Measurements from ENCODE around the gene LANCL2. TPM values are rescaled to one million over a fixed set of nuclear protein-coding genes. Genes with fewer than 3 reads are reported as not detected.
"Not testable (repeated sequence)": the region's sequence is repeated elsewhere in the genome, so short reads cannot be mapped to it uniquely, and the experiment has no call there.

LANCL2 gene
- total RNA-seq, 1 donor from 2014 or later, result 7.1 TPM

GRCh38 chr7:55411844-55412243 lies 46.7 kb downstream of the LANCL2 start:
- no peaks in the 10 kb centered on the region for H3K27me3 ChIP-seq
- no peaks in the 10 kb centered on the region for H3F3A ChIP-seq (ENCODE audit: low read depth)
- Mint-ChIP-seq H3K36me3 (peaks cover 2% of the 10 kb centered on the region), H3K27me3 (ENCODE audit: insufficient read depth, low read depth) (no peaks in the 10 kb centered on the region), H3K27ac (no peak overlapping the region), H3K4me3 (no peak overlapping the region), H3K9me3 (no peaks in the 10 kb centered on the region), H3K4me1 (no peaks in the 10 kb centered on the region)
- no peaks in the 10 kb centered on the region for H3K79me2 ChIP-seq (ENCODE audit: low read depth)
- no peak for DNase-seq (ENCODE audit: low spot score)
- no peak overlapping the region for H3K27ac ChIP-seq
- no peak overlapping the region for H3K4me3 ChIP-seq
- no peaks in the 10 kb centered on the region for H3K36me3 ChIP-seq
- H3K9ac ChIP-seq, result no peak overlapping the region
- no peak overlapping the region for H2AFZ ChIP-seq (replicated peaks)
- H4K20me1 ChIP-seq (ENCODE audit: low read depth), result no peaks in the 10 kb centered on the region
- no peaks in the 10 kb centered on the region for H3K4me1 ChIP-seq
- H3K9me3 ChIP-seq (ENCODE audit: low read depth), result no peaks in the 10 kb centered on the region
- no peak overlapping the region for H3K4me2 ChIP-seq
- TF ChIP-seq EZH2 (IDR thresholded peaks at IDR 0.05) (no peak), CTCF (IDR thresholded peaks at IDR 0.05) (no peak), EZH2phosphoT487 (IDR thresholded peaks at IDR 0.05) (no peak)

- no peaks in the 10 kb centered on the region for H3K27me3 Mint-ChIP-seq (ENCODE audit: insufficient read depth, low read depth)
Measured at GRCh38 chr7:55413442-55413841, 48.3 kb downstream of the LANCL2 start.

GRCh38 chr7:55415173-55415778 lies 50.1 kb downstream of the LANCL2 start:
- Histone ChIP-seq H3K4me1 (peaks cover 3% of the 10 kb centered on the region), H3K27me3 (no peaks in the 10 kb centered on the region), H3K4me2 (no peak overlapping the region), H3K79me2 (ENCODE audit: low read depth) (no peaks in the 10 kb centered on the region), H3K27ac (no peak overlapping the region), H4K20me1 (ENCODE audit: low read depth) (no peaks in the 10 kb centered on the region), H3F3A (ENCODE audit: low read depth) (no peaks in the 10 kb centered on the region), H2AFZ (replicated peaks) (no peak overlapping the region), H3K36me3 (no peaks in the 10 kb centered on the region), H3K9me3 (ENCODE audit: low read depth) (no peaks in the 10 kb centered on the region), H3K9ac (no peak overlapping the region), H3K4me3 (no peak overlapping the region)
- Mint-ChIP-seq H3K4me3 (no peak overlapping the region), H3K27ac (no peak overlapping the region), H3K4me1 (peaks cover 3% of the 10 kb centered on the region), H3K9me3 (no peaks in the 10 kb centered on the region), H3K36me3 (peaks cover 2% of the 10 kb centered on the region), H3K27me3 (ENCODE audit: insufficient read depth, low read depth) (no peaks in the 10 kb centered on the region)
- TF ChIP-seq EZH2phosphoT487 (IDR thresholded peaks at IDR 0.05) (no peak), CTCF (IDR thresholded peaks at IDR 0.05) (peak; percentile 85), EZH2 (IDR thresholded peaks at IDR 0.05) (no peak)
- DNase-seq (ENCODE audit: low spot score), result peak; percentile 87

More at GRCh38 chr7:55413442-55413841, 48.3 kb downstream of the LANCL2 start:
- H3K4me3 Mint-ChIP-seq, result no peak overlapping the region
- no peak overlapping the region for H3K27ac Mint-ChIP-seq
- H3K9me3 ChIP-seq (ENCODE audit: low read depth), result no peaks in the 10 kb centered on the region
- no peak for DNase-seq (ENCODE audit: low spot score)
- no peaks in the 10 kb centered on the region for H3K27me3 ChIP-seq
- no peak overlapping the region for H3K4me3 ChIP-seq
- no peaks in the 10 kb centered on the region for H3K79me2 ChIP-seq (ENCODE audit: low read depth)
- H2AFZ ChIP-seq (replicated peaks), result no peak overlapping the region
- H3K36me3 ChIP-seq, result no peaks in the 10 kb centered on the region
- H3K4me2 ChIP-seq, result no peak overlapping the region
- H4K20me1 ChIP-seq (ENCODE audit: low read depth), result no peaks in the 10 kb centered on the region
- peaks cover 2% of the 10 kb centered on the region for H3K36me3 Mint-ChIP-seq
- TF ChIP-seq EZH2 (IDR thresholded peaks at IDR 0.05) (no peak), CTCF (IDR thresholded peaks at IDR 0.05) (no peak), EZH2phosphoT487 (IDR thresholded peaks at IDR 0.05) (no peak)
- H3F3A ChIP-seq (ENCODE audit: low read depth), result no peaks in the 10 kb centered on the region
- H3K9me3 Mint-ChIP-seq, result no peaks in the 10 kb centered on the region
- no peak overlapping the region for H3K9ac ChIP-seq
- no peaks in the 10 kb centered on the region for H3K4me1 Mint-ChIP-seq
- no peaks in the 10 kb centered on the region for H3K4me1 ChIP-seq
- H3K27ac ChIP-seq, result no peak overlapping the region

- not testable (repeated sequence) for H3K4me3 ChIP-seq; H3K27ac Mint-ChIP-seq; H3K79me2 ChIP-seq (ENCODE audit: low read depth); H3K4me1 ChIP-seq; H3K4me3 Mint-ChIP-seq; H3K27me3 Mint-ChIP-seq (ENCODE audit: insufficient read depth, low read depth); H4K20me1 ChIP-seq (ENCODE audit: low read depth); H2AFZ ChIP-seq (replicated peaks); H3K36me3 ChIP-seq; H3K27me3 ChIP-seq; H3K9me3 Mint-ChIP-seq; H3K36me3 Mint-ChIP-seq; H3K9me3 ChIP-seq (ENCODE audit: low read depth); H3K9ac ChIP-seq; DNase-seq (ENCODE audit: low spot score); H3K27ac ChIP-seq; H3F3A ChIP-seq (ENCODE audit: low read depth); H3K4me2 ChIP-seq; H3K4me1 Mint-ChIP-seq
Measured at GRCh38 chr7:55417456-55417855, 52.3 kb downstream of the LANCL2 start.

Measured in neural progenitor cell (in vitro differentiated cells).